ENCODE measurements around the gene AGAP1. TPM values are rescaled to one million over a fixed set of nuclear protein-coding genes. Genes with fewer than 3 reads are reported as not detected.

The AGAP1 gene
- total RNA-seq, 3 donors from 2014 or later (not counting 1 experiment from before 2014, with no cell fraction given), result 42.0 to 56.4 (median 45.7) TPM

GRCh38 chr2:236176417-236176816, 682.6 kb downstream of the AGAP1 start:
- H3K27ac ChIP-seq (ENCODE audit: low read length), result no peak overlapping the region
- Mint-ChIP-seq H3K36me3 (no peaks in the 10 kb centered on the region), H3K9me3 (no peaks in the 10 kb centered on the region), H3K27me3 (ENCODE audit: low read depth in 2 of 2) (peaks cover 54 to 67% of the 10 kb centered on the region in 2 donors), H3K27ac (no peak overlapping the region), H3K4me3 (no peak overlapping the region), H3K4me1 (peaks cover 5 to 6% of the 10 kb centered on the region in 2 donors)
- no peaks in the 10 kb centered on the region for H3K9me3 ChIP-seq (ENCODE audit: control insufficient read depth, insufficient read depth, low read length)
- peak in 1 of 2 donors; percentile 28 for DNase-seq
- intact Hi-C loops (cut with micrococcal nuclease), result no loop called here
- no peak overlapping the region for H3K4me3 ChIP-seq (ENCODE audit: low read length)
- peak in 1 of 3 donors; percentile 39 for ATAC-seq
- no peak for TF ChIP-seq CTCF (IDR thresholded peaks at IDR 0.05)
- H3K4me1 ChIP-seq (ENCODE audit: control insufficient read depth, insufficient read depth, low read length), result peaks cover 13% of the 10 kb centered on the region
- 11% methylated on average over 7 of the region's 7 CpGs for WGBS (ENCODE audit: insufficient coverage)
- H3K36me3 ChIP-seq (ENCODE audit: control insufficient read depth, insufficient read depth, low read length), result no peaks in the 10 kb centered on the region
- peaks cover 43% of the 10 kb centered on the region for H3K27me3 ChIP-seq (ENCODE audit: control insufficient read depth, insufficient read depth, low read length)

GRCh38 chr2:236176951-236177350, 683.1 kb downstream of the AGAP1 start:
- intact Hi-C loops (cut with micrococcal nuclease), result no loop called here
- no peak for TF ChIP-seq CTCF (IDR thresholded peaks at IDR 0.05)
- no peak for ATAC-seq
- no peak overlapping the region for H3K27ac ChIP-seq (ENCODE audit: low read length)
- H3K27me3 Mint-ChIP-seq (ENCODE audit: low read depth in 2 of 2), result peaks cover 50 to 64% of the 10 kb centered on the region in 2 donors
- DNase-seq, result no peak
- no peak overlapping the region for H3K4me3 ChIP-seq (ENCODE audit: low read length)
- H3K36me3 Mint-ChIP-seq, result no peaks in the 10 kb centered on the region
- H3K27me3 ChIP-seq (ENCODE audit: control insufficient read depth, insufficient read depth, low read length), result peaks cover 47% of the 10 kb centered on the region
- no peaks in the 10 kb centered on the region for H3K9me3 ChIP-seq (ENCODE audit: control insufficient read depth, insufficient read depth, low read length)
- H3K36me3 ChIP-seq (ENCODE audit: control insufficient read depth, insufficient read depth, low read length), result no peaks in the 10 kb centered on the region
- 54% methylated on average over 21 of the region's 21 CpGs for WGBS (ENCODE audit: insufficient coverage)
- H3K27ac Mint-ChIP-seq, result no peak overlapping the region
- peaks cover 5 to 6% of the 10 kb centered on the region in 2 donors for H3K4me1 Mint-ChIP-seq
- H3K4me3 Mint-ChIP-seq, result peak overlapping the region; percentile 25
- peaks cover 13% of the 10 kb centered on the region for H3K4me1 ChIP-seq (ENCODE audit: control insufficient read depth, insufficient read depth, low read length)
- no peaks in the 10 kb centered on the region for H3K9me3 Mint-ChIP-seq

GRCh38 chr2:236177604-236177966, 683.7 kb downstream of the AGAP1 start:
- no peak overlapping the region for H3K27ac ChIP-seq (ENCODE audit: low read length)
- peaks cover 47% of the 10 kb centered on the region for H3K27me3 ChIP-seq (ENCODE audit: control insufficient read depth, insufficient read depth, low read length)
- intact Hi-C loops (cut with micrococcal nuclease), result no loop called here
- WGBS (ENCODE audit: insufficient coverage), result 10% methylated on average over 20 of the region's 20 CpGs
- DNase-seq (peak in 1 of 2 donors; percentile 30), ATAC-seq (peak in 2 of 3 donors; percentile 42 to 48)
- peaks cover 45 to 59% of the 10 kb centered on the region in 2 donors for H3K27me3 Mint-ChIP-seq (ENCODE audit: low read depth in 2 of 2)
- H3K36me3 ChIP-seq (ENCODE audit: control insufficient read depth, insufficient read depth, low read length), result no peaks in the 10 kb centered on the region
- H3K27ac Mint-ChIP-seq, result no peak overlapping the region
- H3K4me3 Mint-ChIP-seq, result no peak overlapping the region
- no peak for TF ChIP-seq CTCF (IDR thresholded peaks at IDR 0.05)
- peaks cover 13% of the 10 kb centered on the region for H3K4me1 ChIP-seq (ENCODE audit: control insufficient read depth, insufficient read depth, low read length)
- H3K4me1 Mint-ChIP-seq, result peaks cover 5 to 6% of the 10 kb centered on the region in 2 donors
- H3K9me3 Mint-ChIP-seq, result no peaks in the 10 kb centered on the region
- no peaks in the 10 kb centered on the region for H3K9me3 ChIP-seq (ENCODE audit: control insufficient read depth, insufficient read depth, low read length)
- H3K36me3 Mint-ChIP-seq, result no peaks in the 10 kb centered on the region
- no peak overlapping the region for H3K4me3 ChIP-seq (ENCODE audit: low read length)

Measured in natural killer cell (primary cell).